Left lung (tissue), 10 donors: ENCODE results near the gene CD55. TPM values are rescaled to one million over a fixed set of nuclear protein-coding genes. Genes with fewer than 3 reads are reported as not detected.

Experiments used
- ATAC-seq: fragments of 200-7000 bp; cut with Tn5 transposase; one replicate; pipeline ENCODE4 v1.9.1; 2020; ENCODE audit warnings: moderate library complexity
- DNase-seq, 4 donors: peaks; one replicate each; pipeline ENCODE4 v3.0.0-alpha.2; 2013 to 2020
- H3K27ac ChIP-seq, 2 donors: fragments of 200-600 bp; sonication (generic) in 1 of 2; one replicate each; pipeline versions ENCODE4 v1.5.0 to v1.8.0; 2020 to 2021
- H3K27me3 ChIP-seq, 2 donors: fragments of 200-600 bp; sonication (generic) in 1 of 2; one replicate each; pipeline versions ENCODE4 v1.5.0 to v1.8.0; 2020 to 2021
- H3K36me3 ChIP-seq, 2 donors: fragments of 200-600 bp; sonication (generic) in 1 of 2; one replicate each; pipeline versions ENCODE4 v1.5.0 to v1.8.0; 2020 to 2021
- H3K4me1 ChIP-seq, 2 donors: fragments of 200-600 bp; one replicate each; pipeline ENCODE4 v1.8.0; 2021
- H3K4me3 ChIP-seq, 2 donors: fragments of 200-600 bp; sonication (generic) in 1 of 2; one replicate each; pipeline versions ENCODE4 v1.5.0 to v1.8.0; 2020 to 2021; ENCODE audit warnings: mild to moderate bottlenecking in 1 of 2
- H3K9me3 ChIP-seq, 2 donors: fragments of 200-600 bp; sonication (generic) in 1 of 2; one replicate each; pipeline versions ENCODE4 v1.5.0 to v1.8.0; 2020 to 2021
- CTCF ChIP-seq, 2 donors: fragments of 200-600 bp; sonication (generic) in 1 of 2; IDR thresholded peaks; one replicate each; pipeline versions ENCODE4 v1.5.0 to v1.8.0; 2021; ENCODE audit warnings: antibody characterized with exemption in 2 of 2
- intact Hi-C, 2 donors: fragments of 100-400 bp; cut with DNase I; formaldehyde crosslinking; loops; one replicate each; pipeline versions ENCODE4 v1.11.2 to v1.14.2; 2022
- polyA plus RNA-seq, 6 donors: library from polyadenylated mRNA; unstranded; fragments of 120-200 nt; gene quantifications; one replicate each; pipeline ENCODE4 v1.2.1, GENCODE V29; 2013; ENCODE audit not compliant: insufficient read length in 6 of 6
- total RNA-seq, 2 donors: library from RNA; stranded (reverse); fragmentation: NEBNext Ultra II Directional; extraction: Animal tissue kit (Norgen Biotek cat#: 25700); gene quantifications; one replicate each; pipeline ENCODE4 v1.2.1, GENCODE V29; 2021
- donor health status: DM: no; HTN: yes; CAD: no.
- donor health status: DM: no; HTN: no; CAD: no.

The CD55 gene
- total and polyA plus RNA-seq, 8 donors, result 53.9 to 593 (median 72.2) TPM

GRCh38 chr1:207315435-207315834 lies 6.0 kb upstream of the CD55 start:
- DNase-seq, result no peak
- Histone ChIP-seq H3K4me3 (no peak overlapping the region), H3K27ac (no peak overlapping the region), H3K27me3 (no peaks in the 10 kb centered on the region), H3K4me1 (peaks cover 8 to 77% of the 10 kb centered on the region in 2 donors), H3K36me3 (no peaks in the 10 kb centered on the region), H3K9me3 (no peaks in the 10 kb centered on the region)
- ATAC-seq, result no peak
- TF ChIP-seq CTCF (IDR thresholded peaks at IDR 0.05), result no peak
- intact Hi-C loops, result no loop called here

GRCh38 chr1:207316141-207316540 lies 5.3 kb upstream of the CD55 start:
- intact Hi-C loops, result no loop called here
- no peaks in the 10 kb centered on the region for H3K36me3 ChIP-seq
- ATAC-seq, result peak; percentile 20
- DNase-seq, result peak in 2 of 4 donors; percentile 47 to 54
- peaks cover 8 to 72% of the 10 kb centered on the region in 2 donors for H3K4me1 ChIP-seq
- H3K9me3 ChIP-seq, result no peaks in the 10 kb centered on the region
- no peaks in the 10 kb centered on the region for H3K27me3 ChIP-seq
- H3K27ac ChIP-seq, result peak overlapping the region in 1 of 2 donors; percentile 98
- no peak for TF ChIP-seq CTCF (IDR thresholded peaks at IDR 0.05)
- no peak overlapping the region for H3K4me3 ChIP-seq

GRCh38 chr1:207316622-207317391 lies 4.7 kb upstream of the CD55 start:
- H3K36me3 ChIP-seq, result no peaks in the 10 kb centered on the region
- TF ChIP-seq CTCF (IDR thresholded peaks at IDR 0.05), result no peak
- no peaks in the 10 kb centered on the region for H3K9me3 ChIP-seq
- no peak overlapping the region for H3K4me3 ChIP-seq
- ATAC-seq (peak; percentile 38), DNase-seq (peak in 3 of 4 donors; percentile 46 to 80 (median 70))
- peaks cover 8 to 67% of the 10 kb centered on the region in 2 donors for H3K4me1 ChIP-seq
- H3K27me3 ChIP-seq, result no peaks in the 10 kb centered on the region
- H3K27ac ChIP-seq, result peak overlapping the region; percentile 82 to 98
- intact Hi-C loops, result no loop called here

GRCh38 chr1:207317561-207317960 lies 3.9 kb upstream of the CD55 start:
- H3K27ac ChIP-seq, result peak overlapping the region; percentile 82 to 98
- no peaks in the 10 kb centered on the region for H3K36me3 ChIP-seq
- no peaks in the 10 kb centered on the region for H3K9me3 ChIP-seq
- H3K4me1 ChIP-seq, result peaks cover 8 to 63% of the 10 kb centered on the region in 2 donors
- no peak for ATAC-seq
- no peak for TF ChIP-seq CTCF (IDR thresholded peaks at IDR 0.05)
- intact Hi-C loops, result no loop called here
- no peak overlapping the region for H3K4me3 ChIP-seq
- H3K27me3 ChIP-seq, result no peaks in the 10 kb centered on the region
- DNase-seq, result no peak

GRCh38 chr1:207318072-207318619 lies 3.3 kb upstream of the CD55 start:
- intact Hi-C loops, result no loop called here
- H3K27ac ChIP-seq, result peak overlapping the region; percentile 33 to 98
- H3K4me3 ChIP-seq, result no peak overlapping the region

More at GRCh38 chr1:207318072-207318619, 3.3 kb upstream of the CD55 start:
- no peak for ATAC-seq
- DNase-seq, result no peak
- no peak for TF ChIP-seq CTCF (IDR thresholded peaks at IDR 0.05)
- H3K36me3 ChIP-seq, result no peaks in the 10 kb centered on the region
- no peaks in the 10 kb centered on the region for H3K27me3 ChIP-seq
- no peaks in the 10 kb centered on the region for H3K9me3 ChIP-seq
- peaks cover 8 to 63% of the 10 kb centered on the region in 2 donors for H3K4me1 ChIP-seq
